Endothelial cell (in vitro differentiated cells): Measurements from ENCODE around the gene TWIST2. TPM values are rescaled to one million over a fixed set of nuclear protein-coding genes. Genes with fewer than 3 reads are reported as not detected.

ENCODE experiments used
- DNase-seq: peaks from one replicate; pipeline ENCODE4 v3.0.0; 2021; ENCODE audit warnings: low spot score
- H3K27ac Mint-ChIP-seq: one replicate; pipeline ENCODE4 v1.8.0; 2021; ENCODE audit warnings: mixed read lengths, inconsistent platforms; ENCODE audit not compliant: unreplicated experiment
- H3K27me3 Mint-ChIP-seq: one replicate; pipeline ENCODE4 v1.8.0; 2021; ENCODE audit warnings: mild to moderate bottlenecking, moderate library complexity, mixed read lengths, inconsistent platforms; ENCODE audit not compliant: unreplicated experiment
- H3K36me3 Mint-ChIP-seq: one replicate; pipeline ENCODE4 v1.8.0; 2021; ENCODE audit warnings: mild to moderate bottlenecking, low read depth, mixed read lengths, inconsistent platforms; ENCODE audit not compliant: unreplicated experiment
- H3K4me1 Mint-ChIP-seq: one replicate; pipeline ENCODE4 v1.8.0; 2021; ENCODE audit warnings: mild to moderate bottlenecking, mixed read lengths, inconsistent platforms; ENCODE audit not compliant: unreplicated experiment
- H3K4me3 Mint-ChIP-seq: one replicate; pipeline ENCODE4 v1.8.0; 2021; ENCODE audit warnings: mild to moderate bottlenecking, mixed read lengths, inconsistent platforms; ENCODE audit not compliant: unreplicated experiment
- H3K9me3 Mint-ChIP-seq: one replicate; pipeline ENCODE4 v1.8.0; 2021; ENCODE audit warnings: mixed read lengths, inconsistent platforms; ENCODE audit not compliant: unreplicated experiment
- total RNA-seq: library from RNA; stranded (reverse); fragmentation: NEBNext Ultra II Directional; extraction: Animal tissue kit (Norgen Biotek cat#: 25700); gene quantifications from one replicate; pipeline ENCODE4 v1.2.1, GENCODE V29; 2021; ENCODE audit not compliant: unreplicated experiment
- TF ChIP-seq, protein P1 (sequence below): fragments of 200-600 bp; sonication (generic); IDR thresholded peaks from one replicate; pipeline ENCODE4 v1.5.0; 2021; ENCODE audit warnings: antibody characterized with exemption; ENCODE audit not compliant: unreplicated experiment

The TWIST2 gene
- total RNA-seq, 1 donor from 2014 or later: not detected

DNA sequence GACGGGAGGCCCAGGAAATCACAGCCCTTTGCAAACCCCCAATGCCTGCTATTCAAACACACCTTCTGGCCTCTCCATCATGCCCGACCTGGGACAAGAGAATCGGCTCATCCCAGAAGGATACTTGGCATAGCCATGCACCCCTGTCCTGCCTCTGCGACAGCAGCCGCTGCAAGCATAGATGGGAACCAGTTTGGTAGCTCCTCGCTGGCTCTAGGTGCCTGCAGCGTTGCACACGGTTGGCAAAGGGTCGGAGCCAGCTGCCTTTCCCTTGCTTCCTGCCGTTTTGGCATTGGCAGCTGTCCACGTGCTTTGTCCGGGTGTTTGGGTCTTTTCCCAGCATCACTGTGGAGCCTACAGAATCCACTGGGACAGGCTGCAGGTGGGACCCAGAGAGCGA is 76.9 kb downstream of the TWIST2 start:
- no peak for DNase-seq
- H3K27me3 Mint-ChIP-seq: peaks cover 14% of the 10 kb centered on the region
- peaks cover 4% of the 10 kb centered on the region for H3K4me1 Mint-ChIP-seq
- H3K36me3 Mint-ChIP-seq: no peaks in the 10 kb centered on the region
- H3K27ac Mint-ChIP-seq: no peak overlapping the region
- H3K9me3 Mint-ChIP-seq: no peaks in the 10 kb centered on the region
- no peak overlapping the region for H3K4me3 Mint-ChIP-seq
- TF ChIP-seq, protein P1, sequence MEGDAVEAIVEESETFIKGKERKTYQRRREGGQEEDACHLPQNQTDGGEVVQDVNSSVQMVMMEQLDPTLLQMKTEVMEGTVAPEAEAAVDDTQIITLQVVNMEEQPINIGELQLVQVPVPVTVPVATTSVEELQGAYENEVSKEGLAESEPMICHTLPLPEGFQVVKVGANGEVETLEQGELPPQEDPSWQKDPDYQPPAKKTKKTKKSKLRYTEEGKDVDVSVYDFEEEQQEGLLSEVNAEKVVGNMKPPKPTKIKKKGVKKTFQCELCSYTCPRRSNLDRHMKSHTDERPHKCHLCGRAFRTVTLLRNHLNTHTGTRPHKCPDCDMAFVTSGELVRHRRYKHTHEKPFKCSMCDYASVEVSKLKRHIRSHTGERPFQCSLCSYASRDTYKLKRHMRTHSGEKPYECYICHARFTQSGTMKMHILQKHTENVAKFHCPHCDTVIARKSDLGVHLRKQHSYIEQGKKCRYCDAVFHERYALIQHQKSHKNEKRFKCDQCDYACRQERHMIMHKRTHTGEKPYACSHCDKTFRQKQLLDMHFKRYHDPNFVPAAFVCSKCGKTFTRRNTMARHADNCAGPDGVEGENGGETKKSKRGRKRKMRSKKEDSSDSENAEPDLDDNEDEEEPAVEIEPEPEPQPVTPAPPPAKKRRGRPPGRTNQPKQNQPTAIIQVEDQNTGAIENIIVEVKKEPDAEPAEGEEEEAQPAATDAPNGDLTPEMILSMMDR: no peak

DNA sequence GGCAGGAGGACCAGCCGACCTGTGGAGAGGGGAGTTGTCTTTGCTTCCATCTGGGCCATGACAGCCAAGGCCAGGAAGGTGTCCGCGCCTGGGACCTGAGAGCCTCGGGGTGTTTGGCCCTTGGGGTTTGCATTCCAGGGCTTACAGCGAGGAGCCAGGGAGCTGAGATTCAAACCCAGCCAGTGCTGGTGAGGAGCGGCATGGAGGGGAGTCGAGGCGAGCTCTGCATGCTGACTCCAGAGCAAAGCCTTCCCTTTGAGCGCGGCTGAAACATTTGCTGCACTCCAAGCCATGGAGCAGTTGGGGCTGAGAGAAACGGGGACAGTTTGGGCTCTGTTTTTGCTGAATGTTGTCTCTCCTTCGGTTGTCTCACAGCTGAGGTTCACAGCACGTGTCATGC is 77.4 kb downstream of the TWIST2 start:
- no peak overlapping the region for H3K4me3 Mint-ChIP-seq
- no peak for DNase-seq
- peaks cover 14% of the 10 kb centered on the region for H3K27me3 Mint-ChIP-seq
- no peak overlapping the region for H3K27ac Mint-ChIP-seq
- H3K9me3 Mint-ChIP-seq: no peaks in the 10 kb centered on the region
- H3K36me3 Mint-ChIP-seq: no peaks in the 10 kb centered on the region
- TF ChIP-seq, protein P1: no peak
- peaks cover 4% of the 10 kb centered on the region for H3K4me1 Mint-ChIP-seq

DNA sequence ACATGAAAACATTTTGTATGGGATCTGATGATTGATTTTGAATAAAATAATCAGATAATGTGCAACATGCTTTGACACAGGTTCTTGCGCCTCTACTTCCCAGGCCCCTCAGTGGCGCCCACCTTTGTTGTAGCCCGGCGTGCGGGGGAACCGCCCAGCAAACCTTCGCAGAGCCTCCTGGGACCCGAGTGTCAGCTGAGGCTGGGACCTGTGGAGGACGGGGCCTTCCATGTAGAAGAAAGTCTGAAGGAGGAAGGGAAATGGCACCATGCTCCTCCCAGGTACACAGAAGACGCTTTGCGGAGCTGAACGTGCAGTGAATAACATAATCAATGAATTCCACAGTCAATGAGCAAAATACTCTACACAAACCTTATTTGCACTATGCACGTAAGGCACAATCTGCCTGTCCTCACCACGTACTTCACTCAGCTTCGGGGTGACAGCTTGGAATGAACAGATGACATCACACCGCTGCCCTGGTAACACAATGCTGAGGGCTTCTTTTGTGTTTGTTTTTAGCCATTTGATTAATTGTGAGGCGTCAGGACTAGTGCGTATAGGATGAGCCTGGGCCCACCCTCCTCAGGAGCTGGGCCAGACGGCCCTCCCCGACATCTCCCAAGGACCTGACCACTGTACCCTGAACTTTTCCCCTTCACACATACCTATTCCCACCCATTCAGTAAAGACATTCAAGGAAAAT is 78.1 kb downstream of the TWIST2 start:
- Mint-ChIP-seq H3K4me1 (peaks cover under 1% of the 10 kb centered on the region), H3K36me3 (no peaks in the 10 kb centered on the region), H3K4me3 (no peak overlapping the region), H3K9me3 (no peaks in the 10 kb centered on the region), H3K27me3 (peaks cover 13% of the 10 kb centered on the region), H3K27ac (no peak overlapping the region)
- TF ChIP-seq, protein P1: no peak
- no peak for DNase-seq

DNA sequence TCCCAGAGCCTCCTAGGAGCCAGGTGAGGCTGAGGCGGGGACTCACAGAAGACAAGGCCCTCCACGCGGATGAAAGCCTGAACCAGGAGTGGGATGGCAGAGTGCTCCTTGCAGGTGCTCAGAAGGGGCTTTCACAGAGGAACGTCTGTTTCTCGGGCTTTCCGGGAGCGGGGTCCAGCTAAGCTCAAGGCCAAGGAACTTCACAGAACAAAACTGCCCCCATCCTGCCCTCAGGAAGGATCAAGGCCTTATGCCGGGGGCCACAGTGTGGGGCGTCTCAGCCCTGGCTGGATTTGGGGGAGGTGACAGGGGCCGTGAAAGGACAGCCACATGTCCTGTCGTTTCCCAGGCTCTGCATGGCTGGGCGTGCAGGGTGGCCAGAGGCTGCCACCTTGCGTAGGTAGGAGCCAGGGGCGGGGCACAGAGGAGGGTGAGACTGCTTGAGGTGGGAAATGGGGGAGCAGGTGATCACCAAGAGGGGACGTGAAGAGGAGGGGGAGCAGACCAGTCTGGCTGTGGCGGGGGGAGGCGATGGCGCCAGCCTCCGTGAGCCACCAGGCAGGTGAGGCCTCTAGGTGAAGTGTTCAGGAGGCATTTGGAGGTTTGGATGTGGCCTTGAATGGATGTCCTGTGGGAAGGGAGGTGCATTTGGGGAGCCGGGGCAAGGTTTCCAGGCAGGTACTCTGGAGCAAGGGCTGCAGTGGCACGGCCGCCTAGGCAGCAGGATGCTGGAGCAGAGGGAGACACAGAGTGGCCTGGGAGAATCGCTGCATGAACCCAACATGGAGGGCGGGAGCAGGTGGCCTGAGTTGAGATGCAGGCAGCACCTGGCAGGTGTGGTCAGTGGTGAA is 79.1 kb downstream of the TWIST2 start:
- H3K9me3 Mint-ChIP-seq: no peaks in the 10 kb centered on the region
- H3K4me1 Mint-ChIP-seq: no peaks in the 10 kb centered on the region
- peaks cover 11% of the 10 kb centered on the region for H3K27me3 Mint-ChIP-seq
- no peak overlapping the region for H3K4me3 Mint-ChIP-seq
- no peak for DNase-seq
- TF ChIP-seq, protein P1: no peak
- H3K36me3 Mint-ChIP-seq: no peaks in the 10 kb centered on the region
- H3K27ac Mint-ChIP-seq: no peak overlapping the region
